Measurements from ENCODE around the gene INTS6. TPM values are rescaled to one million over a fixed set of nuclear protein-coding genes. Genes with fewer than 3 reads are reported as not detected.

The INTS6 gene
- total RNA-seq, 1 experiment from 2014 or later: 27.2 TPM

DNA sequence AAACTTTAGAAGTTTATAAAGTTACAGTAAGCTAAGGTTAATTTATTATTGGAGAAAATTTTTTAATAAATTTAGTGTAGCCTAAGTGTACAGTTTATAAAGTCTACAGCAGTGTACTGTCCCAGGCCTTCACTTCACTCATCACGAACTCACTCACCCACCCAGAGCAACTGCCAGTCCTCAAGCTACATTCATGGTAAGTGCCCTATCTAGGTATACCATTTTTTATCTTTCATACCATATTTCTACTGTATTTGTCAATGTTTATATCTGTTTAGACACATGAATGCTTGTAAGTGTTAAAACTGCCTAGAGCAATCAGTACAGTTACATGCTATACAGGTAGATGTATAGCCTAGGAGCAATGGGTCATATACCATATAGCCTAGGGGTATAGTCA lies 12.5 kb downstream of the INTS6 start (continued):
- TF ChIP-seq, protein P1, sequence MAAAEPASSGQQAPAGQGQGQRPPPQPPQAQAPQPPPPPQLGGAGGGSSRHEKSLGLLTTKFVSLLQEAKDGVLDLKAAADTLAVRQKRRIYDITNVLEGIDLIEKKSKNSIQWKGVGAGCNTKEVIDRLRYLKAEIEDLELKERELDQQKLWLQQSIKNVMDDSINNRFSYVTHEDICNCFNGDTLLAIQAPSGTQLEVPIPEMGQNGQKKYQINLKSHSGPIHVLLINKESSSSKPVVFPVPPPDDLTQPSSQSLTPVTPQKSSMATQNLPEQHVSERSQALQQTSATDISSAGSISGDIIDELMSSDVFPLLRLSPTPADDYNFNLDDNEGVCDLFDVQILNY (CRISPR knock-in tag; IDR thresholded peaks at IDR 0.05): no peak
- TF ChIP-seq CREM (CRISPR knock-in tag; IDR thresholded peaks at IDR 0.05): no peak
- TF ChIP-seq, protein P2, sequence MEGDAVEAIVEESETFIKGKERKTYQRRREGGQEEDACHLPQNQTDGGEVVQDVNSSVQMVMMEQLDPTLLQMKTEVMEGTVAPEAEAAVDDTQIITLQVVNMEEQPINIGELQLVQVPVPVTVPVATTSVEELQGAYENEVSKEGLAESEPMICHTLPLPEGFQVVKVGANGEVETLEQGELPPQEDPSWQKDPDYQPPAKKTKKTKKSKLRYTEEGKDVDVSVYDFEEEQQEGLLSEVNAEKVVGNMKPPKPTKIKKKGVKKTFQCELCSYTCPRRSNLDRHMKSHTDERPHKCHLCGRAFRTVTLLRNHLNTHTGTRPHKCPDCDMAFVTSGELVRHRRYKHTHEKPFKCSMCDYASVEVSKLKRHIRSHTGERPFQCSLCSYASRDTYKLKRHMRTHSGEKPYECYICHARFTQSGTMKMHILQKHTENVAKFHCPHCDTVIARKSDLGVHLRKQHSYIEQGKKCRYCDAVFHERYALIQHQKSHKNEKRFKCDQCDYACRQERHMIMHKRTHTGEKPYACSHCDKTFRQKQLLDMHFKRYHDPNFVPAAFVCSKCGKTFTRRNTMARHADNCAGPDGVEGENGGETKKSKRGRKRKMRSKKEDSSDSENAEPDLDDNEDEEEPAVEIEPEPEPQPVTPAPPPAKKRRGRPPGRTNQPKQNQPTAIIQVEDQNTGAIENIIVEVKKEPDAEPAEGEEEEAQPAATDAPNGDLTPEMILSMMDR (IDR thresholded peaks at IDR 0.05): no peak
- no peak for TF ChIP-seq SP1 (CRISPR knock-in tag; conservative IDR thresholded peaks at IDR 0.05)
- TF ChIP-seq, protein P3, sequence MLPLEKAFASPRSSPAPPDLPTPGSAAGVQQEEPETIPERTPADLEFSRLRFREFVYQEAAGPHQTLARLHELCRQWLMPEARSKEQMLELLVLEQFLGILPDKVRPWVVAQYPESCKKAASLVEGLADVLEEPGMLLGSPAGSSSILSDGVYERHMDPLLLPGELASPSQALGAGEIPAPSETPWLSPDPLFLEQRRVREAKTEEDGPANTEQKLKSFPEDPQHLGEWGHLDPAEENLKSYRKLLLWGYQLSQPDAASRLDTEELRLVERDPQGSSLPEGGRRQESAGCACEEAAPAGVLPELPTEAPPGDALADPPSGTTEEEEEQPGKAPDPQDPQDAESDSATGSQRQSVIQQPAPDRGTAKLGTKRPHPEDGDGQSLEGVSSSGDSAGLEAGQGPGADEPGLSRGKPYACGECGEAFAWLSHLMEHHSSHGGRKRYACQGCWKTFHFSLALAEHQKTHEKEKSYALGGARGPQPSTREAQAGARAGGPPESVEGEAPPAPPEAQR (CRISPR knock-in tag; IDR thresholded peaks at IDR 0.05): no peak
- TF ChIP-seq TCF7 (CRISPR knock-in tag; IDR thresholded peaks at IDR 0.05; ENCODE audit: low read depth): no peak
- no peak for TF ChIP-seq ETV6 (CRISPR knock-in tag; IDR thresholded peaks at IDR 0.05)

DNA sequence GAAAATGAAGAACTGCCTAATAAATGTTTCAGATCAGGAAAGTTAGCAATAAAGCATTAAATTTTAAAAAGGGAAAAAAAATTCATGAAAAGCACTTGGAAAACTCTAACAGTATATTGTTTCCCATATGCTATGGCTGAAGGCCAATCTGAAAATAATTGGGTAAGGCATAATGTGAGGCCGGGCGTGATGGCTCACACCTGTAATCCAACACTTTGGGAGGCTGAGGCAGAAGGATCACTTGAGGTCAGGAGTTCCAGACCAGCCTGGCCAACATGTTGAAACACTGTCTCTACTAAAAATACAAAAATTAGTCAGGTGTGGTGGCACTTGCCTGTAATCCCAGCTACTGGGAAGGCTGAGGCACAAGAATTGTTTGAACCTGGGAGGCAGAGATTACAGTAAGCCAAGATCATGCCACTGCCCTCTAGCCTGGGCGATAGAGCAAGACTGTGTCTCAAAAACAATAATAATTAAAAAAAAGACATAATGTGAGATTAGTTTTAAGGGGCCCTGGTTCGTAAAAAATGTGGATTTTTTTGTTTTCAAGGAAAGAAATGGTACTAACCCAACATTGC lies 15.2 kb downstream of the INTS6 start:
- no peak for TF ChIP-seq SMAD3 (CRISPR knock-in tag; IDR thresholded peaks at IDR 0.05; ENCODE audit: borderline replicate concordance)
- TF ChIP-seq, protein P4, sequence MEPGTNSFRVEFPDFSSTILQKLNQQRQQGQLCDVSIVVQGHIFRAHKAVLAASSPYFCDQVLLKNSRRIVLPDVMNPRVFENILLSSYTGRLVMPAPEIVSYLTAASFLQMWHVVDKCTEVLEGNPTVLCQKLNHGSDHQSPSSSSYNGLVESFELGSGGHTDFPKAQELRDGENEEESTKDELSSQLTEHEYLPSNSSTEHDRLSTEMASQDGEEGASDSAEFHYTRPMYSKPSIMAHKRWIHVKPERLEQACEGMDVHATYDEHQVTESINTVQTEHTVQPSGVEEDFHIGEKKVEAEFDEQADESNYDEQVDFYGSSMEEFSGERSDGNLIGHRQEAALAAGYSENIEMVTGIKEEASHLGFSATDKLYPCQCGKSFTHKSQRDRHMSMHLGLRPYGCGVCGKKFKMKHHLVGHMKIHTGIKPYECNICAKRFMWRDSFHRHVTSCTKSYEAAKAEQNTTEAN (CRISPR knock-in tag; IDR thresholded peaks at IDR 0.05): no peak
- no peak for TF ChIP-seq ZNF396 (CRISPR knock-in tag; IDR thresholded peaks at IDR 0.05; ENCODE audit: borderline replicate concordance)
- TF ChIP-seq EMX1 (CRISPR knock-in tag; IDR thresholded peaks at IDR 0.05): no peak
- no peak for TF ChIP-seq GABPB1 (CRISPR knock-in tag; IDR thresholded peaks at IDR 0.05)
- TF ChIP-seq HMGA2 (CRISPR knock-in tag; IDR thresholded peaks at IDR 0.05): no peak
- no peak for TF ChIP-seq OVOL2 (CRISPR knock-in tag; IDR thresholded peaks at IDR 0.05; ENCODE audit: borderline replicate concordance)
- no peak for TF ChIP-seq IRF2 (CRISPR knock-in tag; IDR thresholded peaks at IDR 0.05; ENCODE audit: borderline replicate concordance, low read depth)
- TF ChIP-seq SMAD4 (CRISPR knock-in tag; IDR thresholded peaks at IDR 0.05): no peak
- TF ChIP-seq ETV6 (CRISPR knock-in tag; IDR thresholded peaks at IDR 0.05): no peak
- TF ChIP-seq ZNF416 (CRISPR knock-in tag; IDR thresholded peaks at IDR 0.05): no peak
- TF ChIP-seq, protein P5, sequence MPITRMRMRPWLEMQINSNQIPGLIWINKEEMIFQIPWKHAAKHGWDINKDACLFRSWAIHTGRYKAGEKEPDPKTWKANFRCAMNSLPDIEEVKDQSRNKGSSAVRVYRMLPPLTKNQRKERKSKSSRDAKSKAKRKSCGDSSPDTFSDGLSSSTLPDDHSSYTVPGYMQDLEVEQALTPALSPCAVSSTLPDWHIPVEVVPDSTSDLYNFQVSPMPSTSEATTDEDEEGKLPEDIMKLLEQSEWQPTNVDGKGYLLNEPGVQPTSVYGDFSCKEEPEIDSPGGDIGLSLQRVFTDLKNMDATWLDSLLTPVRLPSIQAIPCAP (CRISPR knock-in tag; IDR thresholded peaks at IDR 0.05): no peak
- no peak for TF ChIP-seq TEAD4 (CRISPR knock-in tag; IDR thresholded peaks at IDR 0.05)
- TF ChIP-seq TP53 (CRISPR knock-in tag; IDR thresholded peaks at IDR 0.05): no peak
- ATAC-seq (no peak), DNase-seq (ENCODE audit: low spot score) (no peak)
- no peak overlapping the region; the same call in 1 of the 2 replicates for H3K27ac Mint-ChIP-seq
- peaks cover 15% of the 10 kb centered on the region for H3K4me1 Mint-ChIP-seq
- no peaks in the 10 kb centered on the region for H3K9me3 Mint-ChIP-seq
- H3K36me3 Mint-ChIP-seq: no peaks in the 10 kb centered on the region
- POLR2A ChIA-PET: no interaction called here
- CTCF ChIA-PET: interaction anchor here (0.6 to 1.2 kb wide), 2 partner anchors 312 to 360 kb away, joined by 3 to 4 read pairs; no protein-coding TSS in a partner anchor
- no peaks in the 10 kb centered on the region for H3K27me3 Mint-ChIP-seq (ENCODE audit: low read depth)
- H3K4me3 Mint-ChIP-seq: no peak overlapping the region
